ENCODE data around the gene ITPA. TPM values are rescaled to one million over a fixed set of nuclear protein-coding genes. Genes with fewer than 3 reads are reported as not detected.

Gene ITPA
- total RNA-seq, 1 experiment from 2014 or later, result 103 TPM

- in situ Hi-C loops (cut with HindIII; ENCODE audit: low pct_unique_long_range_greater_than_20kb, low sequenced_read_pairs), result no loop called here
- DNase-seq (ENCODE audit: low read depth), result no peak
Observed at GRCh38 chr20:3251806-3252205, 42.5 kb downstream of the ITPA start.

- in situ Hi-C loops (cut with HindIII; ENCODE audit: low pct_unique_long_range_greater_than_20kb, low sequenced_read_pairs), result no loop called here
Observed at GRCh38 chr20:3255728-3256127, 46.4 kb downstream of the ITPA start.

GRCh38 chr20:3258429-3258828, 49.1 kb downstream of the ITPA start:
- no peak for DNase-seq (ENCODE audit: low read depth)
- in situ Hi-C loops (cut with HindIII; ENCODE audit: low pct_unique_long_range_greater_than_20kb, low sequenced_read_pairs), result no loop called here

More at GRCh38 chr20:3255728-3256127, 46.4 kb downstream of the ITPA start:
- no peak for DNase-seq (ENCODE audit: low read depth)

- in situ Hi-C loops (cut with HindIII; ENCODE audit: low pct_unique_long_range_greater_than_20kb, low sequenced_read_pairs), result no loop called here
- DNase-seq (ENCODE audit: low read depth), result no peak
Observed at GRCh38 chr20:3262566-3262965, 53.3 kb downstream of the ITPA start.

- in situ Hi-C loops (cut with HindIII; ENCODE audit: low pct_unique_long_range_greater_than_20kb, low sequenced_read_pairs), result no loop called here
Observed at GRCh38 chr20:3270051-3270450, 60.8 kb downstream of the ITPA start.

GRCh38 chr20:3273371-3273770, 64.1 kb downstream of the ITPA start:
- no peak for DNase-seq (ENCODE audit: low read depth)
- in situ Hi-C loops (cut with HindIII; ENCODE audit: low pct_unique_long_range_greater_than_20kb, low sequenced_read_pairs), result no loop called here

More at GRCh38 chr20:3270051-3270450, 60.8 kb downstream of the ITPA start:
- DNase-seq (ENCODE audit: low read depth), result no peak

Other genes with a start within 250 kb of the ITPA start
- not detected in 2 replicates for gene GNRH2, start 165.9 kb upstream of the ITPA start, total RNA-seq (2014; rRNA removed; shearing (Covaris generic); ENCODE audit: low replicate concordance)
- gene MRPS26, start 163.4 kb upstream of the ITPA start, total RNA-seq (2014; rRNA removed; shearing (Covaris generic); ENCODE audit: low replicate concordance), result 131 and 216 TPM in 2 replicates
- gene OXT, start 137.9 kb upstream of the ITPA start, total RNA-seq (2014; rRNA removed; shearing (Covaris generic); ENCODE audit: low replicate concordance), result not detected in 2 replicates
- not detected in 2 replicates for gene AVP, start 124.8 kb upstream of the ITPA start, total RNA-seq (2014; rRNA removed; shearing (Covaris generic); ENCODE audit: low replicate concordance)
- gene FASTKD5, start 49.6 kb upstream of the ITPA start, total RNA-seq (2014; rRNA removed; shearing (Covaris generic); ENCODE audit: low replicate concordance), result 6.4 and 7.1 TPM in 2 replicates
- gene UBOX5, start 49.6 kb upstream of the ITPA start, total RNA-seq (2014; rRNA removed; shearing (Covaris generic); ENCODE audit: low replicate concordance), result 3.6 and 6.3 TPM in 2 replicates
- gene LZTS3, start 35.9 kb upstream of the ITPA start, total RNA-seq (2014; rRNA removed; shearing (Covaris generic); ENCODE audit: low replicate concordance), result 1.9 and 4.6 TPM in 2 replicates
- gene DDRGK1, start 4.8 kb upstream of the ITPA start, total RNA-seq (2014; rRNA removed; shearing (Covaris generic); ENCODE audit: low replicate concordance), result 51.5 and 57.1 TPM in 2 replicates
- gene SLC4A11, start 29.7 kb downstream of the ITPA start, total RNA-seq (2014; rRNA removed; shearing (Covaris generic); ENCODE audit: low replicate concordance), result 0.17 and 2.1 TPM in 2 replicates
- gene DNAAF9, start 198.2 kb downstream of the ITPA start, total RNA-seq (2014; rRNA removed; shearing (Covaris generic); ENCODE audit: low replicate concordance), result 5.7 and 6.1 TPM in 2 replicates